Tibial artery (tissue), 4 donors: Measurements from ENCODE around the gene PDCD1.
"Not testable (repeated sequence)": the region's sequence is repeated elsewhere in the genome, so short reads cannot be mapped to it uniquely, and the experiment has no call there.

Source experiments
- DNase-seq, 2 donors: peaks; one replicate each; pipeline ENCODE4 v3.0.0-alpha.2; 2019
- H3K27ac ChIP-seq, 2 donors: fragments of 200-600 bp; sonication (generic) in 1 of 2; 1 replicate in 1 of 2; 2 replicates in 1 of 2; pipeline ENCODE4 v1.5.1; 2018 to 2019; ENCODE audit warnings: mild to moderate bottlenecking in 1 of 2
- H3K27me3 ChIP-seq, 2 donors: fragments of 200-600 bp; sonication (generic) in 1 of 2; one replicate each; pipeline versions ENCODE4 v1.5.1 to v1.6.0; 2016 to 2019
- H3K36me3 ChIP-seq, 3 donors: fragments of 200-600 bp; sonication (generic) in 2 of 3; one replicate each; pipeline ENCODE4 v1.5.1; 2016 to 2019; ENCODE audit warnings: mild to moderate bottlenecking in 2 of 3
- H3K4me1 ChIP-seq, 4 donors: fragments of 200-600 bp; sonication (generic) in 2 of 4; 1 replicate in 3 of 4; 2 replicates in 1 of 4; pipeline ENCODE4 v1.5.1; 2016 to 2019
- H3K4me3 ChIP-seq, 2 donors: fragments of 200-600 bp; sonication (generic) in 1 of 2; 1 replicate in 1 of 2; 2 replicates in 1 of 2; pipeline ENCODE4 v1.5.1; 2018 to 2019; ENCODE audit warnings: mild to moderate bottlenecking in 2 of 2
- H3K9me3 ChIP-seq, 3 donors: fragments of 200-600 bp; sonication (generic) in 1 of 3; one replicate each; pipeline ENCODE4 v1.5.1; 2016 to 2019
- intact Hi-C: fragments of 100-400 bp; cut with DNase I; formaldehyde crosslinking; loops from one replicate; pipeline ENCODE4 v1.15.0; 2023; ENCODE audit warnings: low total_unique reads
- TF ChIP-seq, protein P1 (sequence below), 2 experiments: fragments of 200-600 bp in 1 of 2; fragments of 450-650 bp in 1 of 2; IDR thresholded peaks; one replicate each; pipeline ENCODE4 v1.5.1; 2017 to 2019; ENCODE audit warnings: antibody characterized with exemption in 2 of 2, mild to moderate bottlenecking in 1 of 2, moderate library complexity in 1 of 2

PDCD1 gene

GRCh38 chr2:241858206-241859016 is at the start of gene PDCD1:
PDCD1 (minus strand) TSS chr2:241858894; CDS start chr2:241858838, 56 bp downstream.
- no peaks in the 10 kb centered on the region for H3K9me3 ChIP-seq
- TF ChIP-seq, protein P1, sequence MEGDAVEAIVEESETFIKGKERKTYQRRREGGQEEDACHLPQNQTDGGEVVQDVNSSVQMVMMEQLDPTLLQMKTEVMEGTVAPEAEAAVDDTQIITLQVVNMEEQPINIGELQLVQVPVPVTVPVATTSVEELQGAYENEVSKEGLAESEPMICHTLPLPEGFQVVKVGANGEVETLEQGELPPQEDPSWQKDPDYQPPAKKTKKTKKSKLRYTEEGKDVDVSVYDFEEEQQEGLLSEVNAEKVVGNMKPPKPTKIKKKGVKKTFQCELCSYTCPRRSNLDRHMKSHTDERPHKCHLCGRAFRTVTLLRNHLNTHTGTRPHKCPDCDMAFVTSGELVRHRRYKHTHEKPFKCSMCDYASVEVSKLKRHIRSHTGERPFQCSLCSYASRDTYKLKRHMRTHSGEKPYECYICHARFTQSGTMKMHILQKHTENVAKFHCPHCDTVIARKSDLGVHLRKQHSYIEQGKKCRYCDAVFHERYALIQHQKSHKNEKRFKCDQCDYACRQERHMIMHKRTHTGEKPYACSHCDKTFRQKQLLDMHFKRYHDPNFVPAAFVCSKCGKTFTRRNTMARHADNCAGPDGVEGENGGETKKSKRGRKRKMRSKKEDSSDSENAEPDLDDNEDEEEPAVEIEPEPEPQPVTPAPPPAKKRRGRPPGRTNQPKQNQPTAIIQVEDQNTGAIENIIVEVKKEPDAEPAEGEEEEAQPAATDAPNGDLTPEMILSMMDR (IDR thresholded peaks at IDR 0.05), result no peak
- peak within 1 kb of the TSS; percentile 16 to 24 for H3K4me3 ChIP-seq
- intact Hi-C loops, result no loop called here
- peaks cover 0 to 18% (median 9%) of the 10 kb centered on the region in 4 donors for H3K4me1 ChIP-seq
- DNase-seq, result peak in 1 of 2 donors; percentile 67
- H3K27me3 ChIP-seq, result peaks cover 0 to 77% of the 10 kb centered on the region in 2 donors
- H3K27ac ChIP-seq, result peak within 1 kb of the TSS; percentile 56 to 63
- H3K36me3 ChIP-seq, result no peaks in the 10 kb centered on the region

- intact Hi-C loops, H3K9me3 ChIP-seq, H3K4me3 ChIP-seq, H3K27me3 ChIP-seq, DNase-seq, H3K36me3 ChIP-seq, H3K27ac ChIP-seq, H3K4me1 ChIP-seq: not testable (repeated sequence)
Observed at GRCh38 chr2:241907831-241908230, 49.1 kb upstream of the PDCD1 start.

GRCh38 chr2:241906826-241907570 is 48.3 kb upstream of the PDCD1 start:
- intact Hi-C loops, result no loop called here
- TF ChIP-seq, protein P1 (IDR thresholded peaks at IDR 0.05), result no peak

GRCh38 chr2:241906378-241906770 is 47.7 kb upstream of the PDCD1 start:
- H3K27ac ChIP-seq, H3K4me3 ChIP-seq, H3K9me3 ChIP-seq, DNase-seq, intact Hi-C loops, H3K36me3 ChIP-seq: not testable (repeated sequence)
- Histone ChIP-seq H3K4me1 (peaks cover 0 to 12% (median 5%) of the 10 kb centered on the region in 4 donors), H3K27me3 (peaks cover 0 to 19% of the 10 kb centered on the region in 2 donors)

More at GRCh38 chr2:241906826-241907570, 48.3 kb upstream of the PDCD1 start:
- no peak for DNase-seq
- Histone ChIP-seq H3K4me1 (peaks cover 0 to 6% (median 3%) of the 10 kb centered on the region in 4 donors), H3K36me3 (no peaks in the 10 kb centered on the region), H3K9me3 (peaks cover 0 to under 1% (median 0%) of the 10 kb centered on the region in 3 donors), H3K27me3 (peaks cover 0 to 13% of the 10 kb centered on the region in 2 donors), H3K4me3 (no peak overlapping the region), H3K27ac (no peak overlapping the region)

- Histone ChIP-seq H3K27me3 (peaks cover 0 to 24% of the 10 kb centered on the region in 2 donors), H3K27ac (no peak overlapping the region), H3K4me3 (no peak overlapping the region), H3K36me3 (no peaks in the 10 kb centered on the region), H3K9me3 (no peaks in the 10 kb centered on the region), H3K4me1 (peaks cover 0 to 17% (median 5%) of the 10 kb centered on the region in 4 donors)
- TF ChIP-seq, protein P1 (IDR thresholded peaks at IDR 0.05), result no peak
- intact Hi-C loops, result no loop called here
- DNase-seq, result no peak
Observed at GRCh38 chr2:241905716-241906377, 47.2 kb upstream of the PDCD1 start.
